Activated T-cell treated with anti-CD3 and anti-CD28 coated beads, Interleukin-2, amount 50 U/mL, for 48 hours (primary cell): ENCODE measurements around the gene CCDC185.

Experiments used
- DNase-seq, 2 experiments: peaks; one replicate each; pipeline ENCODE4 v3.0.0-alpha.2; 2020

CCDC185 gene

DNA sequence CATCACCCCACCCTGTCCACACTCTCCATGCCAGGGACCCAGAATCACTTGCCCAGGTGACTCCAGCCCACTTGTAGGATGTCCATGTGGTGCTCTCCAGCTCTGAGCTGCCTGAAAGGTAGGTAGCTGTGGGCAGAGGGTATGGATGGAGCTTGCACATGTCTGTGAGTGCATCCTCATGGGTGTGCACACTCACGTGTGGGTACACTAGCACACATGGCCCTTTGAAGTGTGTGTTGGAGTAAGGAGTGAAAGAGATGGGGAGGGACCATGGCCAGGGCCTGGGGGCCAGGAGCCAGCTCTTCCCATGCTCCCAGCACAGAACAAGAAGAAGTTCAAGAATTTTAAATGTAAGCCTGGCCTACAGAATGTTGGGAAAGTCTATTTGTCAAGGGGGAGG, 50.2 kb downstream of the CCDC185 start:
- DNase-seq = no peak

DNA sequence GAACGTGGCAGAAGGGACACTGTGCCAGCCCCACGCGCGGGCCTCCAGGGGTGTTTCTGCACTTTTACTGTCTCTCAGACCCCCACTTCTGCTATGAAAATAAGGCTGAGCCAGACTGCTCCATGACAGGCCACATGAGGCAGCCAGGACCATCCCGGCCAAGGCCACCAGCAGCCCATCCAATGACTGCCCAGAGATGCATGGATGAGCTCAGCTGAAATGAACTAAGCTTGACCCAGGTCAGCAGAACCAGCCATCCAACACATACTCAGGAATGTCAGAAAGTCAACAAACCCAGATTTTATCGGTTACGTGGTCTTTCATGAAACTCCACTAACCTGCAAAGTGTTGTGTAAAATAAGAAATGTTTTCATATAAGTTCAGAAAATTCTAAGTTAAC, 51.2 kb downstream of the CCDC185 start:
- no peak for DNase-seq
